HepG2 (cell line): ENCODE measurements around the gene PDIA4. TPM values are rescaled to one million over a fixed set of nuclear protein-coding genes. Genes with fewer than 3 reads are reported as not detected.

Source experiments
- polyA plus RNA-seq, 8 experiments: library from polyadenylated mRNA; depleted of rRNA in 3 of 8; stranded (reverse) in 7 of 8; unstranded in 1 of 8; fragments of >200 nt; fragmentation: Illumina TruSeq in 4 of 8; extraction: Trizol in 4 of 8; gene quantifications; 2 replicates each; pipeline versions ENCODE4 v1.2.1 to v1.2.3, GENCODE V29; 2011 to 2016; ENCODE audit warnings: low read depth in 4 of 8, missing spikeins in 1 of 8, mixed read lengths in 1 of 8; ENCODE audit not compliant: insufficient read depth in 1 of 8
- small RNA-seq, 3 experiments: library from RNA; depleted of rRNA; stranded (forward); fragments of <200 nt; gene quantifications; one replicate each; pipeline ENCODE3, GENCODE V24; 2012; ENCODE audit warnings: low read depth in 2 of 3, low replicate concordance in 1 of 3; ENCODE audit not compliant: insufficient read length in 3 of 3, insufficient read depth in 2 of 3
- total RNA-seq, 5 experiments: library from RNA; depleted of rRNA; stranded (reverse); fragments of >200 nt; fragmentation: Illumina TruSeq; extraction: Trizol; gene quantifications; 2 replicates each; pipeline ENCODE4 v1.2.3, GENCODE V29; 2016; ENCODE audit warnings: low read depth in 1 of 5

The PDIA4 gene
- total and polyA plus RNA-seq, 2 of the 13 experiments (the other 11 are each of a cell fraction or from before 2014, with no cell fraction given): 278 to 402 TPM

Small RNA genes within 50 kb of the gene (small RNA-seq; reads per million reads assigned to genes)
- gene COX6B1P1 (0 reads per million in 3 experiments), gene RNU6-650P (0.20 to 1.3 (median 0.97) reads per million in 3 experiments), gene RNY1 (9.2 to 783 (median 90.1) reads per million in 3 experiments), gene RNY3 (0 to 6.8 (median 0.10) reads per million in 3 experiments), gene RNY4 (0 to 0.10 (median 0) reads per million in 3 experiments)

Other genes with a start within 250 kb of the PDIA4 start
- gene EZH2, start 144.2 kb downstream of the PDIA4 start, total RNA-seq (2016; rRNA removed; fragmentation: Illumina TruSeq; extraction: Trizol): 30.4 and 34.3 TPM in 2 replicates
- 18.2 and 26.0 TPM in 2 replicates for gene EZH2, start 144.2 kb downstream of the PDIA4 start, polyA plus RNA-seq (2011; rRNA removed)
- 4.0 and 4.3 TPM in 2 replicates for gene ZNF786, start 62.2 kb upstream of the PDIA4 start, total RNA-seq (2016; rRNA removed; fragmentation: Illumina TruSeq; extraction: Trizol)
- gene ZNF786, start 62.2 kb upstream of the PDIA4 start, polyA plus RNA-seq (2011; rRNA removed): 2.0 and 2.8 TPM in 2 replicates
- 0.97 and 1.1 TPM in 2 replicates for gene ZNF425, start 97.8 kb upstream of the PDIA4 start, total RNA-seq (2016; rRNA removed; fragmentation: Illumina TruSeq; extraction: Trizol)
- 0.51 and 0.55 TPM in 2 replicates for gene ZNF425, start 97.8 kb upstream of the PDIA4 start, polyA plus RNA-seq (2011; rRNA removed)
- 8.9 and 10.4 TPM in 2 replicates for gene ZNF398, start 118.9 kb upstream of the PDIA4 start, total RNA-seq (2016; rRNA removed; fragmentation: Illumina TruSeq; extraction: Trizol)
- 3.0 and 3.4 TPM in 2 replicates for gene ZNF398, start 118.9 kb upstream of the PDIA4 start, polyA plus RNA-seq (2011; rRNA removed)
- 19.3 and 20.9 TPM in 2 replicates for gene ZNF282, start 167.0 kb upstream of the PDIA4 start, total RNA-seq (2016; rRNA removed; fragmentation: Illumina TruSeq; extraction: Trizol)
- gene ZNF282, start 167.0 kb upstream of the PDIA4 start, polyA plus RNA-seq (2011; rRNA removed): 9.1 and 12.5 TPM in 2 replicates
- gene ZNF212, start 211.1 kb upstream of the PDIA4 start, total RNA-seq (2016; rRNA removed; fragmentation: Illumina TruSeq; extraction: Trizol): 3.8 and 4.3 TPM in 2 replicates
- gene ZNF212, start 211.1 kb upstream of the PDIA4 start, polyA plus RNA-seq (2011; rRNA removed): 2.6 and 3.1 TPM in 2 replicates
- 1.3 and 5.2 TPM in 2 replicates for gene ZNF783, start 233.7 kb upstream of the PDIA4 start, total RNA-seq (2016; rRNA removed; fragmentation: Illumina TruSeq; extraction: Trizol)
- gene ZNF783, start 233.7 kb upstream of the PDIA4 start, polyA plus RNA-seq (2011; rRNA removed): 4.1 and 5.9 TPM in 2 replicates